Vagina (tissue), 2 donors: ENCODE results near the gene GALM. TPM values are rescaled to one million over a fixed set of nuclear protein-coding genes. Genes with fewer than 3 reads are reported as not detected.
"Not testable (repeated sequence)": the region's sequence is repeated elsewhere in the genome, so short reads cannot be mapped to it uniquely, and the experiment has no call there.

ENCODE experiments used
- DNase-seq, 2 donors: peaks; one replicate each; pipeline ENCODE4 v3.0.0-alpha.2; 2017; ENCODE audit errors: extremely low spot score in 2 of 2
- H3K27ac ChIP-seq: fragments of 200-600 bp; sonication (generic); one replicate; pipeline ENCODE4 v1.5.1; 2019
- H3K27me3 ChIP-seq: fragments of 200-600 bp; sonication (generic); one replicate; pipeline ENCODE4 v1.5.1; 2019
- H3K36me3 ChIP-seq, 2 donors: fragments of 200-600 bp; sonication (generic); one replicate each; pipeline ENCODE4 v1.5.1; 2017 to 2019
- H3K4me1 ChIP-seq: fragments of 200-600 bp; sonication (generic); one replicate; pipeline ENCODE4 v1.5.1; 2019
- H3K4me3 ChIP-seq, 2 donors: fragments of 200-600 bp; sonication (generic); 1 replicate in 1 of 2; 2 replicates in 1 of 2; pipeline ENCODE4 v1.5.1; 2016 to 2019
- H3K9me3 ChIP-seq: fragments of 200-600 bp; sonication (generic); one replicate; pipeline ENCODE4 v1.5.1; 2019
- CTCF ChIP-seq, 3 experiments: fragments of 450-650 bp in 2 of 3; fragments of 200-600 bp in 1 of 3; sonication (generic) in 1 of 3; IDR thresholded peaks; one replicate each; pipeline ENCODE4 v1.5.1; 2017 to 2019; ENCODE audit warnings: antibody characterized with exemption in 3 of 3, mild to moderate bottlenecking in 2 of 3, moderate library complexity in 2 of 3
- POLR2A ChIP-seq, 2 donors: fragments of 450-650 bp; IDR thresholded peaks; one replicate each; pipeline ENCODE4 v1.6.1; 2017; ENCODE audit warnings: antibody characterized with exemption in 2 of 2, mild to moderate bottlenecking in 2 of 2, moderate library complexity in 2 of 2
- POLR2AphosphoS5 ChIP-seq, 2 donors: sonication (generic); formaldehyde crosslinking; IDR thresholded peaks; one replicate each; pipeline ENCODE4 v1.9.0; 2017; ENCODE audit warnings: antibody characterized with exemption in 2 of 2, mild to moderate bottlenecking in 2 of 2, low read depth in 1 of 2; ENCODE audit not compliant: insufficient read depth in 1 of 2
- intact Hi-C: fragments of 100-400 bp; cut with DNase I; formaldehyde crosslinking; loops from one replicate; pipeline ENCODE4 v1.15.1; 2023
- total RNA-seq: library from RNA; depleted of rRNA; stranded (reverse); fragments of >200 nt; gene quantifications from one replicate; pipeline ENCODE4 v1.2.3, GENCODE V29; 2016

The GALM gene
- total RNA-seq, 1 donor from 2014 or later: 16.9 TPM

- no peak for DNase-seq
- H3K27me3 ChIP-seq: no peaks in the 10 kb centered on the region
- peak overlapping the region; percentile 88 to 97 for H3K4me3 ChIP-seq
- TF ChIP-seq POLR2A (IDR thresholded peaks at IDR 0.05) (peak in 1 of 2 donors; percentile 88), POLR2AphosphoS5 (IDR thresholded peaks at IDR 0.05; ENCODE audit: insufficient read depth in 1 of 2, low read depth in 1 of 2) (no peak)
- peaks cover 0 to 41% of the 10 kb centered on the region in 2 donors for H3K36me3 ChIP-seq
- H3K9me3 ChIP-seq: no peaks in the 10 kb centered on the region
- intact Hi-C loops: no loop called here
- H3K4me1 ChIP-seq: peaks cover 56% of the 10 kb centered on the region
- peak overlapping the region; percentile 99 for H3K27ac ChIP-seq
Measured at GRCh38 chr2:38750011-38750890, 84.3 kb downstream of the GALM start.

- H3K27ac ChIP-seq: peak within 1 kb of the TSS; percentile 99
Measured at GRCh38 chr2:38750891-38751595, 85.1 kb downstream of the GALM start, which contains the start of gene SRSF7. Gene SRSF7, minus strand, starts transcription at chr2:38751361. Its CDS starts 105 bp downstream, at chr2:38751256.

GRCh38 chr2:38751596-38752410, 85.9 kb downstream of the GALM start:
- H3K27ac ChIP-seq: peak overlapping the region; percentile 99
- H3K4me3 ChIP-seq: peak overlapping the region; percentile 88 to 97
- no peaks in the 10 kb centered on the region for H3K9me3 ChIP-seq
- TF ChIP-seq CTCF (IDR thresholded peaks at IDR 0.05) (no peak), POLR2AphosphoS5 (IDR thresholded peaks at IDR 0.05; ENCODE audit: insufficient read depth in 1 of 2, low read depth in 1 of 2) (no peak), POLR2A (IDR thresholded peaks at IDR 0.05) (no peak)
- peaks cover 0 to 26% of the 10 kb centered on the region in 2 donors for H3K36me3 ChIP-seq
- H3K27me3 ChIP-seq: no peaks in the 10 kb centered on the region
- peaks cover 40% of the 10 kb centered on the region for H3K4me1 ChIP-seq
- DNase-seq: no peak
- intact Hi-C loops: no loop called here

More at GRCh38 chr2:38750891-38751595, 85.1 kb downstream of the GALM start, which contains the start of gene SRSF7:
- H3K36me3 ChIP-seq: peaks cover 0 to 34% of the 10 kb centered on the region in 2 donors
- TF ChIP-seq POLR2A (IDR thresholded peaks at IDR 0.05): peak; percentile 66 to 100
- TF ChIP-seq CTCF (IDR thresholded peaks at IDR 0.05): peak in 1 of 3 experiments; percentile 10
- peak; percentile 97 to 100 for TF ChIP-seq POLR2AphosphoS5 (IDR thresholded peaks at IDR 0.05; ENCODE audit: insufficient read depth in 1 of 2, low read depth in 1 of 2)
- DNase-seq: peak in 1 of 2 donors; percentile 98
- intact Hi-C loops: no loop called here
- H3K4me1 ChIP-seq: peaks cover 48% of the 10 kb centered on the region
- peak within 1 kb of the TSS; percentile 88 to 97 for H3K4me3 ChIP-seq
- no peaks in the 10 kb centered on the region for H3K27me3 ChIP-seq
- no peaks in the 10 kb centered on the region for H3K9me3 ChIP-seq

DNA sequence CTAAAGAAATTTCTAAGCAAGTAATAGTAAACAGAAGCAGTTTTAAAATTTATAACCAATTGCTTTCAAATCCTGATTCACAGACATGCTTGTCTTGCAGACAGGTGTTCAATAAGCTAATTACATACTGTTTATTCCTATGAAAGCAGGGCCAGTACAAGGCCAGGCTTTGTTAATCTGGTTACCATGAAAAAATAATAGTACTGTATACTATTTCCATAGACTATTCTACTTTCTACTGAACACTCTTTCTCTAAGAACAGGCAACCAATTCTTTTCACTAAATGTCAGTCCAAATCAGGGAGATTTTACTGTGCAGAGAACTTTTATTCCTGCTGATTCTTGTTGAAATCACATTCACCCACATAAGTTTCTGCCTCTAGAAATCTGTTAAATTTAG, 88.1 kb downstream of the GALM start:
- Histone ChIP-seq H3K27me3 (no peaks in the 10 kb centered on the region), H3K27ac (no peak overlapping the region), H3K4me1 (peaks cover 18% of the 10 kb centered on the region), H3K36me3 (peaks cover 0 to 6% of the 10 kb centered on the region in 2 donors), H3K4me3 (no peak overlapping the region), H3K9me3 (no peaks in the 10 kb centered on the region)
- intact Hi-C loops: no loop called here
- no peak for DNase-seq
- TF ChIP-seq CTCF (IDR thresholded peaks at IDR 0.05) (no peak), POLR2A (IDR thresholded peaks at IDR 0.05) (no peak)

GRCh38 chr2:38754506-38754905, 88.6 kb downstream of the GALM start:
- intact Hi-C loops: no loop called here
- H3K27ac ChIP-seq: no peak overlapping the region
- no peaks in the 10 kb centered on the region for H3K27me3 ChIP-seq
- H3K9me3 ChIP-seq: no peaks in the 10 kb centered on the region
- peaks cover 0 to under 1% of the 10 kb centered on the region in 2 donors for H3K36me3 ChIP-seq
- TF ChIP-seq POLR2A (IDR thresholded peaks at IDR 0.05) (no peak), POLR2AphosphoS5 (IDR thresholded peaks at IDR 0.05; ENCODE audit: insufficient read depth in 1 of 2, low read depth in 1 of 2) (no peak), CTCF (IDR thresholded peaks at IDR 0.05) (no peak)
- peaks cover 13% of the 10 kb centered on the region for H3K4me1 ChIP-seq
- peak overlapping the region in 1 of 2 donors; percentile 10 for H3K4me3 ChIP-seq
- DNase-seq: no peak

- DNase-seq, H3K9me3 ChIP-seq, H3K4me1 ChIP-seq, intact Hi-C loops, H3K27ac ChIP-seq, H3K27me3 ChIP-seq, H3K4me3 ChIP-seq, H3K36me3 ChIP-seq: not testable (repeated sequence)
Measured at GRCh38 chr2:38755891-38756290, 90.0 kb downstream of the GALM start.
